LoVo (cell line): ENCODE results near the gene NIT1.

Source experiments
- DNase-seq: peaks from one replicate; pipeline ENCODE4 v3.0.0-alpha.2; 2016; ENCODE audit warnings: low spot score

NIT1 gene

DNA sequence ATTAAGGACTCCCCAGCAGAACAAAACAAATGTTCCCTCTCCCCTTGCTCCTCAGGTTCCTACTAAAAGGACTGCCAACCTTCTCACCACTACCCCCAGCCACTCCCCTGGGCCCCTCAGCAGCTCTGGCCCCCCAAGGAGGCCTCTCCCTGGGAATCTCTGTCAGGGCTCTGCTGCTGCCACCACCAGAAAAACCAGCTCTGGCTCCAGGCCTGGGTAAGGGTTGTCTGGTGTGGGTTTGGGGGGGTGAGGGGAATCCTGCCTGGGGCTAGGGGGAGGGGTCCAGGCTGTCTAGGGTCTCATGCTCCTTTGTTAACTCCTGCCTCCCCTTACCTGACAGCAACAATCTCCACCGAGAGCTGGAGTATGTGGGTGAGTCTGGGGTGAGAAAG is 33.3 kb upstream of the NIT1 start:
- DNase-seq = no peak

GRCh38 chr1:161085165-161085564 is 32.7 kb upstream of the NIT1 start:
- no peak for DNase-seq

DNA sequence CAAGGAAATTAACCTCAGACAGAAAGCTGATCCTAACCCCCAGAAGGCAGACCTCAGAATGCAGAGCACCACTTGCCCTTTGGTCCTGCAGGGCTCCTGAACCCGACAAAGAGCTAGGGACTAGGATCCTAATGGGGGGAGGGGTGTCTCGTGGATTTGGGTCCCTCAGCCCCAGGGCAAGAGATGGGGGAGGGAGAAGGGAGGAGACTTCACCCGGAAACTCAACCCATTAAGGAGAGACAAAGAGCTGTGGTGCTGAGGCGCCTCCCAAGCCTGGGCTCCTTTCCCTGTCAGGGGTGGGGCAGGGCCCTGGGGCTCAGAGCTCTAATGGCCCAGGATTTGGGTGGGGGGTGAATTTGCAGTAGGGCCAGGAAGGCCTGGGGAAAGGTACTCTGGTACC is 31.4 kb upstream of the NIT1 start:
- DNase-seq = no peak

DNA sequence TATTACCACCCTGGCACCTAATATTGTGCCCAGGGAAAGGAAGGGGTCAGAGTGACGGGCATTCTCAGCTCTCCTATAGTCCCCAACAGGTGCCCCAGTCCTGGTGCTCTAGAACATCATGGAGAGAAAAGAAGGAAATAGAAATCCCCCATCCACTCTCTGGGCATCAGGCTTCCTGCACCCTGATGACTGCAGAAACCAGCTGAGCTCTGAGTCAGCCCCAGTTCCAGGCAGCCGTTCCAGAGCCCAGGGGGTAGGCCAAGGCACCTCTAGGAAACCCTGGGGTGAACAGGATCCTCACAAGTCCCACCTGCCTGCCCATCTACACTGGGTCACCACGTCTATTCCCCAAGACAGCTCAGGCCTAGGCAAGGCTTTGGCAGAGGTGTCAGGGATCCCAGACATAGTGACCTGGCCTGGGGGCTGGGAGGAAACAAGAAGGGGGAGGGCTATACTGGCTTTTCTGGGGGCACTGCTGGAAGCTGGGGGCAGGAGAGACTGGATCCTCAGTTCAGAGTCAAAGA is 29.3 kb upstream of the NIT1 start:
- no peak for DNase-seq

DNA sequence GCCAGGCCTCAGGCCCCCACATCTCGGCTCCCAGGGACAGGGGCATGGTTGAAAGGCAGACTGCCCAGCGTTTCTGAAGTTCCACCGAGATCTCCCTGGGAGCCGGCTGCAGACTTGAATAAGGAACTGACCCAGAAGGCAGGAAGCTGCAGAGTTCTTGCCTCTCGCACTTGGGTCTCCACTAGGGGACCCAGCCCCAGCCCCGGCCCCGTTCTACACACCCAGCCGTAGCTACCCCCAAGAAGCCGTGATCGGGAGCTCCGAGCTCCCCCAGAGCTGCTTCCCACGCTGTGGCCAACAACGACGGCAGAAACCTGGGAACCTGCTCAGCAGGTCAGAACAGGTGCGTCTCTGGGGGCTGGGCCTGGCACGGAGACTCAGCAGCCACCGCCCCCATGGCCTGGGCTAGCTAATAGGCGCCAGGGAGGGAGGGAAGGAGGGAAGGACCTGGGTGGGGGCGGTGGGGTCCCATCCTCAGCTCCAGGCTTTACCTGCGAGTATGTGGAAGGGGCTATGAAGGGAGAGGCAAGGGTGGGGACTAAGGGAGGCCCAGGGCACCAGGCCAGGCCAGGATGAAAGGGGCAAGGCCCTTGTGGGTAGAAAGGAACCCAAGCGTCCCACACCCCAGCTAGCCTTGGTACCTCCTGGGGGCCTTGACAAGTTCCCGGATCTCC is 28.5 kb upstream of the NIT1 start, which contains the start of gene NECTIN4:
Gene NECTIN4, minus strand, starts transcription at position 308 of the 674 bp plus-strand sequence. Its CDS starts 262 bp downstream, at position 46.
- no peak for DNase-seq

DNA sequence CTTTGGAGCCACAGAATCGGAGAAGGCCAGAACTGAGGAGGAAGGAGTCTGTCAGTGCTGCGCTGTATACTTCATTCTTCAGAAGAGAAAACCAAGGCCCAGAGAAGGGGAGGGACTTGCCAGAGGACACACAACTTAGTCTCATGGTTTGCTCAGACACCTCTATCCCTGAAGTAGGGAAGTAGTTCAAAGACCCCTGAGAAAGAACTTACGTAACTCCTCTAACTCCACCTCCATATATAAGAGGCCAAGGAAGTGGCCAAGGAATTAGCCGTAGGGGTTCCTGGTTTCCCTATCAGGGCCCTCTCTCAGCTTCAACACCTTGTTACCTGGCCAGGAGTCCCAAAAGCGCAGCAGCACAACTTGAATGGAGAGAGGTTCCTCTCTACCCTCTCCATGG is 28.0 kb upstream of the NIT1 start:
- no peak for DNase-seq

- no peak for DNase-seq
Measured at GRCh38 chr1:161090617-161091016, 27.3 kb upstream of the NIT1 start.

GRCh38 chr1:161091093-161091492 is 26.8 kb upstream of the NIT1 start:
- no peak for DNase-seq

GRCh38 chr1:161091796-161092507 is 26.0 kb upstream of the NIT1 start:
- DNase-seq = no peak

- no peak for DNase-seq
Measured at GRCh38 chr1:161092621-161093028, 25.3 kb upstream of the NIT1 start.

GRCh38 chr1:161094481-161094880 is 23.4 kb upstream of the NIT1 start:
- no peak for DNase-seq

GRCh38 chr1:161095230-161095629 is 22.7 kb upstream of the NIT1 start:
- no peak for DNase-seq

DNA sequence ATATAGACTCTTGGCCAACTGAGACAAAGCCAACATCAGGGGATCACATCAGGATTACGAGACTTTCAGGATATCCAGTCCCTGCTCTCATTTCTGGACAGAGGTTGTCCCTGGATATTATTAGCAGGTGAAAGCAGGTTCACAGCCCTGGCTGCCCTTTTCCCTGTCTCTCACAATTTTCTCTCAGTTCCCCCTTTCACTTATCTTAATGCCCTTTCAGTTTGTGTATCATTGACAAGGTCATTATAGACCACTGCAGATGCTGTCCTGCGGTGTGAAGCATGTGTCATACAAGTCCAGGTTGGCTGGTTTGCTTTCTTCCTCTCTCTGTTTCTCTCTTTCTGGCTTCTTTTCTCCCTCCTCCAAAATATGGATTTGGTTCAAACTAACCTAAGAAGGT is 21.9 kb upstream of the NIT1 start:
- DNase-seq = no peak

- no peak for DNase-seq
Measured at GRCh38 chr1:161096530-161096929, 21.4 kb upstream of the NIT1 start.

DNA sequence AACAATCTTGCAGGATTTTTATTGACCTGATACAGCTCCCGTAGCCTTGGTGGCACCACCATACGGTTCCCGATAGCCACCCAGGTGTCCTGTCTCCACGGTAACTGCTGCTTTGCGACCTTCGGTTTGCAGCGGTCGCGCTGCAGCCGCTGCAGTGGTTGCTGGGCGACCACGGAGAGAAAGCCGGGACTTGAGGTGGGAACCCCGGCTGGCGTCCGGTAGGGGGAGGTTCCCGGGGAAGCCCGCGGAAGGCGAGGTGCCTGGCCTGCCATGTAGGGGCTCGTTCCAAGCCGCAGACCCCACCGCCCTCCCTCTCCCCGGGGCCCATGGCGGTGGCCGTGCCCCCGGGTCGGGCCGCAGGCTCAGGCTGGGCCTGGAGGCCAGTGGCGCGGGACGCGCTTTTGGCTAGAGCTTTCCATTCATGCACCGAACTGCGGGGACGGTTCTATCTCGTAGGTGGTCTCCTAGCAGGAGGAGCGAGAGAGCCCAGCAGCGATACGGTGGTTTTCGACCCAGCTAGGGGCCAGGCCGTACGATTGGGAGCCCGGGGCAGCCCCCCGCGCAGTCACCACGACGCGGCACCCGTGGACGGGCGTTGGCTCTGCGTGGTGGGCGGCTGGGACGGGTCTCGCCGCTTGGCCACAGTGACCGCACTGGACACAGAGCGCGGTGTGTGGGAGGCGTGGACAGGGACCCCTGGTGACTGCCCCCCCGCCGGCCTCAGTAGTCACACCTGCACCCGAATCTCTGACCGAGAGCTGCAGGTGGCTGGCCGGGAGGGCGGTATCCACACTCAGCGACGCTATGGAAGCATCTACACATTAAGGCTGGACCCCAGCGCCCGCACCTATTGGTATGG is 19.5 kb upstream of the NIT1 start, which contains the start of gene KLHDC9:
Gene KLHDC9, plus strand, starts transcription at position 152 of the 859 bp plus-strand sequence. Its CDS starts 175 bp downstream, at position 327.
- peak; percentile 86 for DNase-seq

DNA sequence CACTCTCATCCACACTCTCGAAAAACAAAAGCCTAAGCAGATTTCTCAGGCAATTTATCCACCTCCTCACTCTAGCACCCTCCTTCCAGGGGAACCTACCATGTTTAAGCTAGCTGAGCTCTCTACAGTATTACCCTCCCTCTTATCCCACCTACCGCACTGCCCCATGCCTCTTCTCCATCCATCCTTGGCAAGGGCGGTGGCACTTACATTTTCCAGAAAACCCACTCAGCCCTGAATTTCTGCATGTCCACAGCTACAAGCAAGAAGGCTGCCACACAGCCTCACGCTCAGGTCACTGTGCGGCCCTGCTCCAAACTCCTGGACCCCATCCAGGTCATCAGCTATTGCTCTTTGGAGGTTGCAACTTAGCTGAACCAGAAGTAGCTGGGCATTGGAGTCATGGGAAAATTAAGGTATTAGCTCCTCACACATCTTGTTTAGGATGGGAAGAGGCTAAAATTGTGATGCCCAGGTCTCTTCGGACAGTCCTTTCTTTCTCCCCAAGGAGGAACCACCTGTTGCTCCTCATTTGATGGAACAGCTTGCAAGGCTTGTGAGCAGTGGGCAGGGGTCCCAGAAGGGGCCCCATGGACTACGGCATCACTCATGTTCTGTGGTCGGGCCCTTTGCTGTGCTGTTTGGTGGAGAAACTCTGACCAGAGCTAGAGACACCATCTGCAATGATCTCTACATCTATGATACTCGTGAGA is 18.7 kb upstream of the NIT1 start:
- no peak for DNase-seq

DNA sequence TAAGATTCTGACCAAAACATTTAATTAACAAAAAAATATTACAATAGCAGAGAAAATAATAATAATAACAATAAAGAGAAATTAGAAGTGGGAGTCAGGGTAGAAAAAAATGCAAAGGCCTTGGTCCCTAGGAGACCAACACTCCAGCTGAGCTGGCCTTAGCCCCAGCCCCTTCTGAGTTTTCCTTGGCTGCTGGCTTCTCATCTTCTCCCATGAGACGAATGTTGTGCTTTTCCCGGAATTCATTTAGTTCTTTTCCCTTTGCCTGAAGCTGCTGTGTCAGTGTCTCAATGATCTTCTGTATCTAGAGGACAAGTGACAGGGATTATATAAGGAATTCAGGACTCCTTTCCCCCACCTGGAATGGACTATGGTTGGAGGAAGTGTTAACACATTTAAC is 17.3 kb upstream of the NIT1 start:
- DNase-seq = no peak

DNA sequence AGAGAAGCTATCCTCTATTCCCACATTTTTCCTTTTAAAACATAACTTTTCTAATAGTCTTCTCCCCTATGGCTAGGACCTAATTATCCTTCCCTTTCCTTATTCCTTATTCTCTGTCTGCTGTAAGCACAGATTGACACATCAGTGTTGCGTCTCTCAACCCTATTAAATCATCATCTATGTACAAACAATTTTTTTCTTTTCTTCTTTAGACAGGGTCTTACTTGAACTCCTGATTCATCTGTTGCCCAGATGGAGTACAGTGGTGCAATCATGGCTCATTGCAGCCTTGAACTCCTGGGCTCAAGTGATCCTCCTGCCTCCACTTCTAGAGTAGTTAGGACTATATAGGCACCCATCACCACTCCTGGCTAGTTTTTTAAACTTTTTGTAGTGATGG is 11.5 kb upstream of the NIT1 start:
- no peak for DNase-seq

- DNase-seq = no peak
Measured at GRCh38 chr1:161111117-161111516, 6.8 kb upstream of the NIT1 start.

DNA sequence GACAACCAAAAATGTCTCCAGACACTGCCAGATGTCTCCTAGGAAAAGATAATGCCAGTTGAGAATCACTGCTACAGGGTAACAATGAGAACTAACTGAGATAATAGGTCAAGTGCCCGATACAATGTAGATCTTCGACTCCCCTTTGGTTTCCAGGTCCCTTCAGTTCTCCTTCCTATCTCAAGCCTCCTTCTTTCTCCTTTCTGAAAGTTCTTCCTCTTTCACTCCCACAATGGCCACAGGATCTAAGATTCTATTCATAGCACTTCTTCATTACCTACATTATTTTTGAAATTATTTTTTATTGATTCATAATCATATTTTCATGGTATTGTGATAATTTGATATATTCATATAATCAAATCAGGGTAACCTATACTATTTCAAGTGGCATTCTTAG is 6.4 kb upstream of the NIT1 start:
- DNase-seq = no peak

DNA sequence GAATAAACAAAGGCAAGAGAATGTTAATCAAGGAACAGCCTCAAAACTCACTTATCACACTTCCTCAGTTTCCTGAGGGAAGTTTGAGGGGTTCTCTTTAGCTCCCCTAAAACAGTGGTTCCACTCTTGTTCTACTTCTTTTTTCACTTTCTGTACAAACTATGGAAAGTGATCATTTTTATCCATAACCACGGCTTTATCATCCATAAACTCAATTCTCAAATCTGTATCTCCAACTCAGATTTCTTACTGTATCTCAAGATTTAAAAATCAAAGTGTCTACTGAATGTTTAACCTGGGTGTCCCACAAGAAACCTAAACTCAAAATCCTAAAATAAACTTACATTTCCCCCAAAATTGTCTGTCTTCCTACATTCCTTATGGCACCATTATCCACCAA is 4.0 kb upstream of the NIT1 start:
- DNase-seq = no peak

DNA sequence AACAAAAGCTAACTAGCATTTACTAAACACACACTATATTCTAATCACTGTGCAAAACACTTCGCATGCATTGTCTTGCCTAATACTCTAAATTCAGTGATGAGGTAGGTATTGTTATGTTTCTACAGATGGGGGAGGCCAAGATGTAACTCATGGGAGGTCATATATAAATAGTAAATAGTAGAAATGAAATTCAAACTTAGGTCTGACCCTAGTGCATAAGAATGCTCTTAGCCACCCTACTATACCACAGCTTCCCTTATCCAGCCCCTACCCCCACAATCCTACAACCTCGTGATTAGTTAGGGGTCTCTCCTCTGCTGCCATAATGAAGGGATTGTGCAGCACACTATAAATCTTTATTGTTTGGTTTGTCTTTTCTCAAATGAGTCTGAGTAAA is 3.3 kb upstream of the NIT1 start:
- DNase-seq = no peak
